ENCODE measurements around the gene NDUFB10. TPM values are rescaled to one million over a fixed set of nuclear protein-coding genes. Genes with fewer than 3 reads are reported as not detected.
"Not testable (repeated sequence)": the region's sequence is repeated elsewhere in the genome, so short reads cannot be mapped to it uniquely, and the experiment has no call there.

Gene NDUFB10
- total RNA-seq, 3 donors from 2014 or later: 204 to 212 (median 210) TPM

GRCh38 chr16:1936945-1937479, 22.3 kb upstream of the NDUFB10 start:
- H3K9me3 ChIP-seq: no peaks in the 10 kb centered on the region
- intact Hi-C loops (cut with DNase I, micrococcal nuclease): no loop called here
- ATAC-seq (no peak), DNase-seq (no peak)
- peaks cover 31% of the 10 kb centered on the region for H3K4me1 ChIP-seq (ENCODE audit: low read depth)
- TF ChIP-seq, protein P1, sequence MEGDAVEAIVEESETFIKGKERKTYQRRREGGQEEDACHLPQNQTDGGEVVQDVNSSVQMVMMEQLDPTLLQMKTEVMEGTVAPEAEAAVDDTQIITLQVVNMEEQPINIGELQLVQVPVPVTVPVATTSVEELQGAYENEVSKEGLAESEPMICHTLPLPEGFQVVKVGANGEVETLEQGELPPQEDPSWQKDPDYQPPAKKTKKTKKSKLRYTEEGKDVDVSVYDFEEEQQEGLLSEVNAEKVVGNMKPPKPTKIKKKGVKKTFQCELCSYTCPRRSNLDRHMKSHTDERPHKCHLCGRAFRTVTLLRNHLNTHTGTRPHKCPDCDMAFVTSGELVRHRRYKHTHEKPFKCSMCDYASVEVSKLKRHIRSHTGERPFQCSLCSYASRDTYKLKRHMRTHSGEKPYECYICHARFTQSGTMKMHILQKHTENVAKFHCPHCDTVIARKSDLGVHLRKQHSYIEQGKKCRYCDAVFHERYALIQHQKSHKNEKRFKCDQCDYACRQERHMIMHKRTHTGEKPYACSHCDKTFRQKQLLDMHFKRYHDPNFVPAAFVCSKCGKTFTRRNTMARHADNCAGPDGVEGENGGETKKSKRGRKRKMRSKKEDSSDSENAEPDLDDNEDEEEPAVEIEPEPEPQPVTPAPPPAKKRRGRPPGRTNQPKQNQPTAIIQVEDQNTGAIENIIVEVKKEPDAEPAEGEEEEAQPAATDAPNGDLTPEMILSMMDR (IDR thresholded peaks at IDR 0.05): no peak
- no peak overlapping the region for H3K4me3 ChIP-seq
- H3K36me3 ChIP-seq (ENCODE audit: low read depth): no peaks in the 10 kb centered on the region

DNA sequence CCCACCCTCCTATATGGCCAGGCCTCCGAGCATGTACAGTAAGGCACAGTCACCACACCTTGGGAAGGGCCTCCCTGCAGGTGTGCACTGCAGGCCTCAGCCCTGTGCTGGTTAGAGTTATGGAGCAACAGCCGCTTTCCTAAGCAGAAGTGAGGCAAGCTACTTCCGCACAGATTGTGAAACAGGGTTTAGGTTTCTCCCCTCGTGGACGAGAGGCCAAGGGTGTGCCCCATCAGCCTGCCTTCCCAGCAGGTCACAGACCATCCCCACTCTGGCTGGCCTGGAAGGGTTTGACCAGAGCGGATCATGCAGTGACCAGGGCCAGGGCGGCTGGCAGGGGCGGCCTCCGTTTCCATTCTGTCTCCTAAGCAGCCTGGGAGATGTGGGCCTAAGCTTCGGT, 21.0 kb upstream of the NDUFB10 start:
- DNase-seq (peak in 1 of 3 donors; percentile 25), ATAC-seq (no peak)
- Histone ChIP-seq H3K4me3 (no peak overlapping the region), H3K4me1 (ENCODE audit: low read depth) (peaks cover 35% of the 10 kb centered on the region), H3K36me3 (ENCODE audit: low read depth) (no peaks in the 10 kb centered on the region), H3K9me3 (no peaks in the 10 kb centered on the region)
- TF ChIP-seq, protein P1 (IDR thresholded peaks at IDR 0.05): no peak
- intact Hi-C loops (cut with DNase I, micrococcal nuclease): no loop called here

GRCh38 chr16:1938910-1939309, 20.4 kb upstream of the NDUFB10 start:
- peak in 1 of 3 donors; percentile 32 for DNase-seq
- Histone ChIP-seq H3K36me3 (ENCODE audit: low read depth) (no peaks in the 10 kb centered on the region), H3K4me3 (no peak overlapping the region), H3K9me3 (no peaks in the 10 kb centered on the region), H3K4me1 (ENCODE audit: low read depth) (peaks cover 39% of the 10 kb centered on the region)
- intact Hi-C loops (cut with DNase I, micrococcal nuclease): no loop called here
- no peak for ATAC-seq
- TF ChIP-seq, protein P1 (IDR thresholded peaks at IDR 0.05): no peak

DNA sequence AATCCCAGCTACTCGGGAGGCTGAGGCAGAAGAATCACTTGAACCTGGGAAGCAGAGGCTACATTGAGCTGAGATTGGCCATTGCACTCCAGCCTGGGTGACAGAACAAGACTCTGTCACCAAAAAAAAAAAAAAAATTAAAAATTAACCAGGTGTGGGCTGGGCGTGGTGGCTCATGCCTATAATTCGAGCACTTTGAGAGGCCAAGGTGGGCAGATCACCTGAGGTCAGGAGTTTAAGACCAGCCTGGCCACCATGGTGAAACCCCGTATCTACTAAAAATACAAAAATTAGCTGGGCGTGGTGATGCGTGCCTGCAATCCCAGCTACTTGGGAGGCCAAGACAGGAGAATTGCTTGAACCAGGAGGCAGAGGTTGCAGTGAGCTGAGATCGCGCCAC, 19.5 kb upstream of the NDUFB10 start:
- peaks cover 40% of the 10 kb centered on the region for H3K4me1 ChIP-seq (ENCODE audit: low read depth)
- intact Hi-C loops (cut with DNase I, micrococcal nuclease); H3K36me3 ChIP-seq (ENCODE audit: low read depth); ATAC-seq; DNase-seq; H3K4me3 ChIP-seq; H3K9me3 ChIP-seq: not testable (repeated sequence)

GRCh38 chr16:1940273-1941161, 18.8 kb upstream of the NDUFB10 start:
- Histone ChIP-seq H3K4me1 (ENCODE audit: low read depth) (peaks cover 40% of the 10 kb centered on the region), H3K4me3 (no peak overlapping the region), H3K36me3 (ENCODE audit: low read depth) (no peaks in the 10 kb centered on the region), H3K9me3 (no peaks in the 10 kb centered on the region)
- DNase-seq (peak; percentile 58 to 72 (median 71)), ATAC-seq (peak; percentile 39)
- intact Hi-C loops (cut with DNase I, micrococcal nuclease): no loop called here
- TF ChIP-seq, protein P1 (IDR thresholded peaks at IDR 0.05): no peak
